GM19455 (cell line): Measurements from ENCODE around the gene MMAB.
"Not testable (repeated sequence)": the region's sequence is repeated elsewhere in the genome, so short reads cannot be mapped to it uniquely, and the experiment has no call there.

Experiments used
- ATAC-seq: cut with Tn5 transposase; IDR thresholded peaks from one replicate; pipeline ENCODE4 v1.9.1; 2021; ENCODE audit not compliant: unreplicated experiment

The MMAB gene

DNA sequence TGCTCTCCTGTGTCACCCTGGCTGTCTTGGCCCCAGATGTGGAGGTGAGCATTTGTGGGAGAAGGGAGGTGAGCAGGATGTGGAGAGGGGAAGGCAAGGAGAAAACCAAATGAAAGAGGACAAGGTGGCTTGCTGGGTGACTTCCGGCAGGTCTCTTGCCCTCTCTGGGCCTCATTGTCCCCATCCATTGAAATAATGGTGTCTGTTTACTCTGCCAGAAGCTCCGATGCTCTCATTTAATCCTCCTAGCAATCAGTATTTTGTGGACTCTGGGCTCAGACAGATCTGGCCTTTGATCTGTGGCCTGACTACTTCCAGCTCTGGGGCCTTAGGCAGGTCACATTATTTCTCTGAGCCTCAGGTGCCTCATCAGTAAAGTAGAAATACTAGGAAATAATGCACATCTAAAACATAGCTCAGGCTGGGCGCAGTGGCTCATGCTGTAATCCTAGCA is 30.9 kb upstream of the MMAB start:
- no peak for ATAC-seq

DNA sequence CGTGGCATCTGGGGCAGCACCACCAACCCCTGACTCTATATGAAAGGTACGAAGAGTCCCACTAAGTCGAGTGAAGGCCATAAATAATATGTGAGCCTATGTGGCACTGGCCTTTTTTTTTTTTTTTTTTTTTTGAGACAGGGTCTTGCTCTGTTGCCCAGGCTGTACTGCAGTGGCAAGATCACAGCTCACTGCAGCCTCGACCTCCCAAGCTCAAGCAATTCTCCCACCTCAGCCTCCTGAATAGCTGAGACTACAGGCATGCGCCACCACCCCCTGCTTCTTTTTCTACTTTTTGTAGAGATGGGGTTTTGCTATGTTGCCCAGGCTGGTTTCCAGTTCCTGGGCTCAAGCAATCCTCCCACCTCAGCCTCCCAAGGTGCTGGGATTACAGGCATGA is 28.8 kb upstream of the MMAB start:
- ATAC-seq: not testable (repeated sequence)

DNA sequence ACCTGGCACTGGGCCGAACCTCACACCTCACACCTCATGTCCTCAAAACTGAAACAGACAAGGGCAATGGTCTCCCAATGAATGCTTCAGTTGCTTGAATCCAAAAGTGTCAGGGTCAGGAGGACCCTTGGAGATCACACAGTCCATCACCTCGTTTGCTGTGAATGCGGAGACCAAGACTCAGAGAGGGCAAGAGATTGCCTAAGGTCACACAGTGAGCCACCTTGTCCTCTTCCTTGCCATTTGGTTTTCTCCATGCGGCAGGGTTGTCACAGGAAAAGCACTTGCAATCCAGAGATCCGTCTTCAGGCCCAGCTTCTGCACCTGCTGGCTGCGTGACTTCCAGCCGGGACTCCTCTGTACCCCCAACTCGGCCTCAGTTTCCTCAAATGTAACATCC is 28.3 kb upstream of the MMAB start:
- no peak for ATAC-seq

DNA sequence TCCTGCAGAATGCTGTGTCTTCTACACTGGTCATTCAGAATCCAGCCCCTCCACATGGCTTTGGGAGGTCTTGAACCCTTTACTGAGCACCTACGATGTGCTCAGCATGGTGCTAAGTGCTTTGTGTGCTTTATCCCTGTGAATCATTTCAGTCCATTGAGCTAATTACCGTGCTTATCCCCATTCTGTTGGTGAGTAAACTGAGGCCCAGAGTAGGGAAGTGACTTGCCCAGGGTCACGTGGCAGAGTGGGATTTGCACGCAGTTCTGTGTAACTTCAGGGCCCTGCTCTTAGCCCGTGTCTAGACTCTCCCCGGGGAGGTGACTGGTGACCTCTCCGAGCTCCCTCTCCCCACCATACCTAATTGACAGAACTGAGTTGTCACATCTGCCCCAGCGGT is 27.7 kb upstream of the MMAB start:
- no peak for ATAC-seq

DNA sequence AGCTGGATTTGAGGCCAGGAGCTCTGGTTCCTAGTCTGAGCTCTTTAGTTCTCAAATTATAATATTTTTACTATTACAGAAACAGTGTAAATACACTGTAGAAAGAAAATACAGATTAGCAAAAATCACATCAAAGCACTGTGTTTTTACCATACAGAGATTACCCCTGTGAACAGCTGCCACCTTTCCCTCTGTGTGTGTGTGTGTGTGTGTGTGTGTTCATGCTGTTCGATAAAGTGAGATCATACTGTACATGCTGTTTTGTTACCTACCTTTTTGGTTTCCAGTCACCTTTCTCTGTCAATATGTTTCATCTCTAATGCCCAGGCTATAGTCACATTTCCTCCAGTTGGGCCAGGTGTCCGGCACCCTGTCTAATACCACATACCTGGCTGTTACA is 27.2 kb upstream of the MMAB start:
- no peak for ATAC-seq

DNA sequence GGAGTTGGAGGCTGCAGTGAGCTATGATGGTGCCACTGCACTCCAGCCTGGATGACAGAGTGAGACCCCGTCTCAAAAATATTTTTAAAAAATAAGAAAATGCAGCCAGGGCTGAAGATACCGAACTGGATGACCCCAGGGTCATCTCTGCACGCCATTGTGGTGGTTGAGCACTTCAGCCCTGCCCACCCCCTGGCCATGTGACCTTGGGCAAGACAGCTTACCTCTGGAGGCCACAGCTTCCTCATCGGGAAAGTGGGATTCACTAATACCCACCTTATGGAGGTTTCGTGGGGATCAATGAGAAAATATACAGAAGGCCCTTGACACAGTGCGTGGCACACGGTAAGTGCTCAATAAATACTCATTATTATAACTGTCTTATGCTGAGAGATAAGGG is 25.8 kb upstream of the MMAB start:
- no peak for ATAC-seq

DNA sequence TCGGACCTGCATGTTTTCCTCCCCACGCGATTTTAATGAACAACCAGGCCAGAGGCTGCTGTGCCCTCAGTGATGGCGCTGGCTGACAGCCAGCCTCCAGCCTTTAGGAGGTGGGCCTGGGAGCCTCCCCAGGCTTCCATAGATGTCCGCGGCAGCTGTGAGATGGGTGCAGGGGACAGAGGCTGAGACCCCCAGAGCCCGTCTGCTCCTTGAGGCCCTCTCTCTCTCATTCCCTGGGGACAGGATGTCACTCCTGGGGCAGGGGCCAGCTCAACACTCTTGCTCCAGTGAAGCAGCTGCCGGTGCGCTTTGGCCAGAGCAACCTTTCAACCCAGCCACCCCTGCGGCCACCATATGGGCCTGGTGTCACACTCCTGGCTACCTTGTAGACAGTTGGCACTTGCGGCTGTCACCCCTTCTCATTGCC is 25.1 kb upstream of the MMAB start:
- ATAC-seq: no peak

DNA sequence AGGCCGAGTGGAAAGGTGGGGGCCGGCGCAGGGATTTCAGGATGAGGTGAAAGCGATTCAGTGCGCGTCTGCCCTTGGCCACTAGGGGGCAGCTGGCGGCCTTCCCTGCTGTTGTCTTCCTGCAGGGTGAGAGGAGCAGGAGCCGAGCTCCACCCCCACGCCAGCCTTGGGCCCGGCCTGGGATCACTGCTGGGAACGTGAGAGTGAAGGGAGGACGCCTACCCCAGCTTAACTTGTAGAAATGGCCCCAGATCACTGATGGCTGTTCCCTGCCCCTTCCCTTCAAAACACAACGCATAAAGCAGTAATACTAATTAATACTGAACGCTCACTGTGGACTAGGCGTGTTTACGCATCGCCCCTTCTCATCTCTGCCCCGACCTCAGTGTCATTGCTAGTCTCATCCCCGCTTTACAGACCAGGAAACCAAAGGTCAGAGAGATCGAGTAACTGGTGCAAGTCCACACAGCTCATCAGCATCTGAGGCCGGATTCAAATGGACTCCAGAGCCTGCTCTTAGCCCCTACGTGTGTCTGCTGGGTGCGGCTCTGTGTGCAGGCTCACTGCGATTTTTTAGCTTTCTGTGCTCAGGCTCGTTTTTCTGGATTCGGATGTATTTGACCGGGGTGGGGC is 24.6 kb upstream of the MMAB start:
- no peak for ATAC-seq

DNA sequence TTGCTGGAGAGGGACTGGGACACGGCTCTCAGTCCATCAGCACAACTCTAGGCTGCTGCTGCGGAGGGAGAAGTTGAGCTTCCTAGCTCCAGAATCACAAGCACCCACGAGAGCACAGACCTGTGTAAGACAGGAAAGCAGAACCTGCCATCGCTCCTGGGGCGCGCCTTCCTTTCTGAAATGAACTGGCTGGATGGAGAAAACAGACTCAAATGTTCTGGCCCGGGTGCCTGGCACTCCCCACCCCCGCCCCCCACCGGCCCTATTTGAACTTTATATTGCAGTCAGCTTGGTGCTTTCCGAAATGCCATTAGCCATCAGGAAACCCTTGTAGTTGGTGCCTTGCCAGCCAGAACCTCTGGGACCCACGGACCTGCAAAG is 24.1 kb upstream of the MMAB start:
- ATAC-seq: no peak

DNA sequence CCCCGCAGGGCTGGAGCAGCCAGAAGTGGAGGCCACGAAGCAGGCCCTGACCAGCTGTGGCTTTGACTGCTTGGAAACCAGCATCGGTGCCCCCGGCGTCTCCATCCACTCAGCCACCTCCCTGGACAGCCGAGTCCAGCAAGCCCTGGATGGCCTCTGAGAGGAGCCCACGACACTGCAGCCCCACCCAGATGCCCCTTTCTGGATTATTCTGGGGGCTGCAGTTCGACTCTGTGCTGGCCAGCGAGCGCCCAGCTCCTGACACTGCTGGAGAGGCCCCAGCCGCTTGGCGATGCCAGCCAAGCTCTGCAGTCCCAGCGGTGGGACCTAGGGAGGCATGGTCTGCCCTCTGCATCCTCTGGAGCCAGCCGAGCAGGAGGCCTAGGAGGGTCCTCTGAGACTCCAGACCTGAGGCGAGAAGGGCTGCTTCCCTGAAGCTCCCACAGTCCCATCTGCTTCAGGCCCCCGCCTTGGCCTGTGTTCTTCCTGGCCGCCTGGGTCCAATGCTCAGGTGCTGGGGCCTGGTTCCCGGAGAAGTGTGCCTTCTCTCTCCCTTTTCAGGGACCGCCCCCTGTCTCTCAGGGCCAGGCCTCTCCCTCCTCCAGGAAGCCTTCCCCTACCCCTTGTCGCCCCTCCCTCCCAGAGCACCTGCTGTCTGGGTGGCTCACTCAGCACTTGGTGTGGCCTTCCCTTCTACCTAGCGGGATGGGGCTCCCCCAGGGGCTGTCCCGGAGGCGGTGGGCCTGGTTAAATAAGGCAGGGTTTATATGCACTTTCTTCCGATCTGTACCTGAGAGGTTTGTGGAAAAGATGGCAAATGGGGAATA is 23.3 kb upstream of the MMAB start:
- ATAC-seq: no peak

DNA sequence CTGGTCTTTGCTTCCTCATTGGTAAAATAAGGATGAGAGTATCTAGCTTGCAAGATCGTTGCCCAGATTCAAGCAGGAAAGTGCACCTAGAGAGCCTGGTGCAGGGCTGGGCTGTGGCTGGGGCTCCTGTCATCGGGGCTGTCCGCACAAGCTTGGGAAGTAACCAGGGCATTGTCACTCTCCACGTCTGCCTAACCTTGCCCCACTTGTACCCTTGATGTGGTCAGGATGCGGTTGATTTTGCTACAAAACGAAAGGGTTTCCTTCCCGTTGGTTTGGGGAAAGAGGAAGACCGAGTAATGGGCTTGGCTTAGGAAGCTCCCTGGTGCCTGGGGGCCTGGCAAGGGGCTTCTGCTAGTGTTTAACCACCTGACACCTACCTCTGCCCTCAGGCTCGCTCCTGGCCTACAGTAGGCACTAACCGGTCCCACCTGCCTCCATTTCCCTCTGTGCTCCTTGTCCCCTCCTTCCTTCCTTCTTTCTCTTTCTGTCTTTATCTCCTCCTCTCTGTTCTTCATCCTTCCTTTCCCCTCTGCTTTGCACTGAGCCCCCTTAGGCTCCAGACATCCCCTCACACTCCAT is 22.1 kb upstream of the MMAB start:
- ATAC-seq: no peak

DNA sequence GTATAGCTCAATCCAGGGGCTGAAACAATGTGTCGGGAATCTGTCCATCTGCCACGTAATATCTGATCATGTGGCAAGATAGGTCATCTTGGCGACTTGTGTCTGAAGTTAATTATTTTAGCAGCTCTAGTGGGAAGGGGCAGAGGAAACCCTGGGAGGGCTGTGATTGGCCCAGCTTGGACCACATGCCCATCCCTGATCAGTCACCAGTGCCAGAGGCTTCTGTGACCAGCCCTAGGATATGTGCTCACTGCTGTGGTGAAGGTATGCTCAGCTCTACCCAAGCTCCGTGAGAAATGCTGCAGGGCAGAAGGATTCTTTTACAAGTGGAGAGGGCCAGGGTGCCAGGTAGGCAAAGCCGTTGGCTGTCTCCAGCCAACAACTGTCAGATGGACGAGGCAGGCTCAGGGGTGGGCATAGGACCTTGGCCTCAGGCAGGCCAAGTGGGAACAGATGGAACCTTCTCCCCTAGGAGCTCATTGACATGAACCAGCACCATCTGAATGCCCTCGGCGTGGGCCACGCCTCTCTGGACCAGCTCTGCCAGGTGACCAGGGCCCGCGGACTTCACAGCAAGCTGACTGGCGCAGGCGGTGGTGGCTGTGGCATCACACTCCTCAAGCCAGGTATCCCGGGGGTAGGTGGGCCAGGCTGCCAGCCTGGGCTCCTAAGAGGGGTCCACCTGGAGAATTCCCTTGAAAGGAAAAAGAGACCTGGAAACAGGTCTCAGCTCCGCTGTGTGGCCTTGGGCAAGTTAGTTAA is 21.4 kb upstream of the MMAB start:
- ATAC-seq: no peak

DNA sequence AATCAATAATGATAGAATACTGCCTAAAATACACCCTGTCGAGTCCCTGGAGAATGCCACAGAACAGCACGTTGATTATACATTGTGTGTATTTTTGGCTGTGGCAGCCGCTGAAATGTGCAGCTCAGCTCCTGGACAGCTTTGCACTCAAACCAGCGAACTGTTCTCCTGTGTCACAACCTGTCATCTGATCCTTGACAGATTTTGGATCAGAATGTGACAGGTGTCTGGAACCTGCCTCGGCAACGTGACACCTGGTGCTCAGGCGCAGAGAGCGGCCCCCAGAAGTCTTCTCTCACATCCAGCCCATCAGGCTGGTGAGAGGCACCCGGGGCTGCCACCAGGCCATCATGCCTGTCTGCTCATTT is 19.6 kb upstream of the MMAB start:
- no peak for ATAC-seq

DNA sequence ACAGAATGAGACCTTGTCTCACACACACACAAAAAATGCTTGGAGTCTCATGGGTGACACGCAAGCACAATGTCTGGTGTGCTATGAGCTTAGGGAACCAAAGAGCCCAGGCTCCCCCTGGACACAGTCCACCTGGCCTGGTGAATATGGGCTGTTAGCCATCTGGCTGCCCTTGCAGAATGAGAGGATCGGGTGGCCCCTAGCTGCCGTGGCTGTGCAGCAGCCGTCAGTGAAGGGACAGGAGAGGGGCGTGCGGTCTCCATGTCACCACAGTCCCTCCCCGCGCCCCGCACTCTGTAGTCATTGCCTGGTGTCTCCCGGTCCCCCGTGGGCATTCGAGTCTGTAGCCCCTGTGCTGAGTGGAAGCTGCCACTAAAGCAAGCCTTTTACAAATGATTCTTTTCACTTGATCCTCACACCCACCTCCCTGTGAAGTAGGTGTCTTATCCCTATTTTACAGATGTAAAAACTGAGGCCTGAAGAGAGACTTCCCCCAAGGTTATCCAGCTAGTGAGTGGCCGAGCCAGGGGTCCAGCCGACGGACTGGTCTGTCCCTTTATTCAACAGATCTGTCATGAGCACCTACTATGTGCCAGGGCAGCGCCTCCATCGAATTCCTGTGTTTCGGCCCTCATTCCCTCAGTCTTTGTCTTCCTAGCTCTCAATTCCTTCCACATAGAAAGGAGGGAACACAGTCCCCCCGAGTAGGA is 19.0 kb upstream of the MMAB start:
- ATAC-seq: no peak

DNA sequence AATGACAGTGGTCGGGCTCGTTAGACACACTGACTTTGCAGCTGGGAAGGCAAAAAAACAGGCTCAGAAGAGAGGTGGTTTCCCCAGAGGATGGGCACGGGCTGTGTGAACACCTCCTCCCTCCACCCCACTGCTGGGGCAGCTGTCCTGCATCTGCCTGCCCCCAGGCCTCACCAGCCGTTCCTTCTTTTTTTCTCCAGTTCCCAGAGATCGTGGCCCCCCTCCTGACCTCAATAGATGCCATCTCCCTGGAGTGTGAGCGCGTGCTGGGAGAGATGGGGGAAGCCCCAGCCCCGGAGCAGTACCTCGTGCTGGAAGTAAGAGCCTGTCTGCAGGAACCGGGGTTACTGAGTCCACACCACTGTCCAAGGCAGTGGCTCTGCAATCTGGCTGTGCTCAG is 17.7 kb upstream of the MMAB start:
- ATAC-seq: no peak

DNA sequence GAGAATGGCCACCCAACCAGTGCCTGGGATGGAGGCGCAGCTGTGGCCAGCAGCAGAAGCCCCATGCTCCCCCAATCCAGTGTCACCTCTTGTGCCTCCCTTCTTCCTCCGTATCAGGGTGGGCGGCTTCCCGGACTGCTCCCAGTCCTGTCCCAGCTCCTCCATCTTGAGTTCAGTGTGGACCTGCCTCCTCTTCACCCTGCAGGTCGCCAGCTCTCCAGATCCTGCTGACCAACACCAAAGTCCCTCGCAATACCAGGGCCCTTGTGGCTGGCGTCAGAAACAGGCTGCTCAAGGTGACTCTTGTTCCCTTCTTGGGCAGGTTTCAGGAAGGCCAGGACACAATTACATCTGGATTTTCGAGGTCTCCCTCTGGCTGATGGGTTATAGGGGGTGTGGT is 17.3 kb upstream of the MMAB start:
- ATAC-seq: no peak

DNA sequence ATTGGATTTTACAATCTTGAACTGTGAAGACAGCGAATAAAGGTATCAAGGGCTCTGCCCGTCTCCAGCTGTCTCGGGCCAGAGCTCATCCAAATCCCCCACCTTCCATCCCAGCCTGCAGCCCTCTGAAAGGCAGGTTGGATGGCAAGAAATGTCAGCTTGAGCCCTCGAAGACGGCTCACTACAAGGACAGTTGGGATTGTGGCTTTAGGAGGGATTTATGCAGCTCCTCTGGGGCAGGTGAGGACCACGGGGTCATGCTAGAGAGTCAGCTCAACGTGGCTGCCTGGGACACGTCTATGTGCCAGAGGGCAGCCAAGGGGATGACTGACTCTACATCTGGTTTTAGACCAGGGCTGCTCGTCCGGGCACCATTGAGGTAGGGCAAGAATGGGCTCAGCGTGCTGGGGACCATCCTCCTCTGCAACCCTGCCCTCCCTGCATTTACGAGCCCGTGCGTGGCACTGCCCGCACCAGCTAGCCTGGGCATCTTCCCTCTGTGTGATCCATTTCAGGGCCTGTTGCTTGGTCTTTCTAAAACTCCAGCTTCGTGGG is 16.5 kb upstream of the MMAB start:
- no peak for ATAC-seq

DNA sequence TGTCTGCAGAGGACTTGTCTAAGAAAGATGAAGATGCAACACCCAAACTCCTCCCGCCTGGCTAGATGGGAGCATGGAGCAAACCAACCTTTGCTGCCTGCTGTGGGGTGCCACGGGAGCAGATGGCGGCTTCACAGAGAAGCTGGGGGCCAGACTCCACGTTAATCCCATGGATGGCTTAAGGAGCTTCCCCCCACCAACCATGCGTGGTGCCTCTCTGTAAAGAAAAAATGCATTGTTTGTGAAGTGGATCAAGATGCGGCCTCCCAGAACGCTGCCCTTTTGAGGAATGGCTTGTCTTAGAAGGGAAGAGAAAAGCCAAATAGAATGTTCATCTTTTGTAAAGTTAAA is 15.9 kb upstream of the MMAB start:
- ATAC-seq: no peak

DNA sequence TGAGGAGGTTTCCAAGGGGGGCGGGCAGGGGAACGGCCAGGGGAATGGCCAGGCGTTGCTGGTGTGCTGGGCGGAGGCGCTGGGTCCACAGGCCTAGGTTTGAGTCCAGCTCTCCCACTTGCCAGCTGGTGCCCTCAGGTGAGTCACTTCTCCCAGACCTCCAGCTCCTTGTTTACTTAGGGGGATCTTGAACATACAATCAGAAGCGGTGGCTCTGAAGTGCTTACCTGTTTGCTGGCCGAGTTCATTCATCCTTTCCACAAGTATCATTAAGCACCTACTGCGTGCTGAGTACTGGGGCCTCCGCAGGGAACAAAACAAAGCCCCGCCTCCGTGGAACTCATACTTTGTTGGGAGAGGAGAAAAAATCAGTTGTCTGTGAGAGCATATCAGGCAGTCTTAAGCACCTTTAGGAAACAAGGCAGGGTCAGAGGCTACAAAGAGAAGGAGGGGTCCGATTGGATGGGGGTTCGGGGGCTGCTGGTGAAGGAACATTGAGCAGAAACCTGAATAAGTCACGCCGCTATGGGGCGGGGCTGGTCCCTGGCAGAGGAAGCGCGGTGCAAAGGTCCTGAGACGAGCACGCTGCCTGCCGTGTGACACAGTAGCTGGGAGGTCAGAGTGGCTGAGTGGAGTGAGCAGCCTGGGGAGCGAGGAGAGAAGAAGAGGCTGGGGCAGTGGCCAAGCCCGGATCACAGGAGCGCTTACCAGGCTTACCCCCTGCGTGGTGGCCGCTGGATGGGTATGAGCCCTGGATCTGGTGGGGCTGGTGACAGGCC is 15.3 kb upstream of the MMAB start:
- no peak for ATAC-seq

DNA sequence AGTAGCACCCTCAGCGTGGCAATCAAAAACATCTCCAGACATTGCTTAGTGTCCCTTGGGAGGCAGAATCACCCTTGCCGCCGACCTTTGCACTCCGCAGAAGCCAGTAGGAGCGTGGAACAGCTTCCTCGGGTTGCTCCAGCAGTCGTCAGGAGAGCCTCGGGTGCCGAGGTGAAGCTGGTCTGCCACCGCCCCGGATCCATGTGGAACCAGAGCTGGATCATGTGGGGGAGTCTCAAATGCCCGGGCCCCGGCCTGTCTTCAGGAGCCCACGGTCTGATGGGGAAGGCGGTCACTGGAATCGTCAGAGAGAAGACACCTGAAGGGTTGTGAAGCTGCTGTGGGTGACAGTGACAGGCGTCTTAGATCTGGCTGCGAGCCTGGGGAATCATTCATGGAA is 14.6 kb upstream of the MMAB start:
- ATAC-seq: no peak
